NAMALWA (cell line): ENCODE data around the gene LMCD1.

Experiments
- DNase-seq: peaks from one replicate; pipeline ENCODE4 v3.0.0-alpha.2; 2015; ENCODE audit warnings: low spot score

LMCD1 gene

GRCh38 chr3:8584661-8585060 lies 83.0 kb downstream of the LMCD1 start:
- no peak for DNase-seq

GRCh38 chr3:8589880-8590556 lies 88.4 kb downstream of the LMCD1 start:
- DNase-seq, result no peak

GRCh38 chr3:8593021-8593827 lies 91.6 kb downstream of the LMCD1 start:
- DNase-seq, result no peak

- DNase-seq, result no peak
Observed at GRCh38 chr3:8595252-8595651, 93.6 kb downstream of the LMCD1 start.

GRCh38 chr3:8595695-8596115 lies 94.1 kb downstream of the LMCD1 start:
- no peak for DNase-seq

GRCh38 chr3:8596321-8597218 lies 94.9 kb downstream of the LMCD1 start:
- DNase-seq, result no peak

GRCh38 chr3:8597219-8597853 lies 95.7 kb downstream of the LMCD1 start:
- no peak for DNase-seq

- DNase-seq, result no peak
Observed at GRCh38 chr3:8599146-8599545, 97.5 kb downstream of the LMCD1 start.

- no peak for DNase-seq
Observed at GRCh38 chr3:8600457-8600856, 98.8 kb downstream of the LMCD1 start.

GRCh38 chr3:8603115-8603710 lies 101.6 kb downstream of the LMCD1 start:
- no peak for DNase-seq

- no peak for DNase-seq
Observed at GRCh38 chr3:8604006-8604405, 102.4 kb downstream of the LMCD1 start.

GRCh38 chr3:8604988-8605387 lies 103.4 kb downstream of the LMCD1 start:
- no peak for DNase-seq

GRCh38 chr3:8606701-8607231 lies 105.1 kb downstream of the LMCD1 start:
- DNase-seq, result no peak

GRCh38 chr3:8607234-8608040 lies 105.8 kb downstream of the LMCD1 start:
- DNase-seq, result peak; percentile 13

- DNase-seq, result no peak
Observed at GRCh38 chr3:8608041-8608790, 106.6 kb downstream of the LMCD1 start.

GRCh38 chr3:8608791-8609467 lies 107.3 kb downstream of the LMCD1 start:
- DNase-seq, result no peak

- DNase-seq, result no peak
Observed at GRCh38 chr3:8610951-8611350, 109.3 kb downstream of the LMCD1 start.

- no peak for DNase-seq
Observed at GRCh38 chr3:8617921-8618320, 116.3 kb downstream of the LMCD1 start.

- no peak for DNase-seq
Observed at GRCh38 chr3:8618950-8619349, 117.3 kb downstream of the LMCD1 start.
